GM12891 (cell line): ENCODE measurements around the gene EIF4E2.

Experiments used
- DNase-seq: peaks from one replicate; pipeline ENCODE4 v3.0.0; 2011; ENCODE audit warnings: low spot score; ENCODE audit not compliant: insufficient read length
- FAIRE-seq: peaks from 2 replicates; lab custom pipeline; 2011; peaks lifted over from hg19 to GRCh38; lab: Jason Lieb, UNC
- PAX5 ChIP-seq: IDR thresholded peaks from 2 replicates; pipeline ENCODE4 v1.6.1; 2011; ENCODE audit warnings: low read length, moderate library complexity, mild to moderate bottlenecking; ENCODE audit not compliant: insufficient read depth, severe bottlenecking
- POLR2A ChIP-seq: IDR thresholded peaks from 2 replicates; pipeline ENCODE4 v1.6.1; 2011; ENCODE audit warnings: low read depth, low read length, control low read depth
- POLR2AphosphoS5 ChIP-seq: IDR thresholded peaks from 2 replicates; pipeline ENCODE4 v1.6.1; 2011; ENCODE audit warnings: low read depth, low read length, control low read depth
- POU2F2 ChIP-seq: IDR thresholded peaks from 2 replicates; pipeline ENCODE4 v1.6.1; 2011; ENCODE audit warnings: low read depth, mild to moderate bottlenecking, control low read depth, low read length, moderate library complexity
- SPI1 ChIP-seq: IDR thresholded peaks from 2 replicates; pipeline ENCODE4 v1.6.1; 2011; ENCODE audit warnings: low read depth, low read length, control low read depth
- TAF1 ChIP-seq: IDR thresholded peaks from 2 replicates; pipeline ENCODE4 v1.6.1; 2011; ENCODE audit warnings: low read depth, low read length, control low read depth

EIF4E2 gene

DNA sequence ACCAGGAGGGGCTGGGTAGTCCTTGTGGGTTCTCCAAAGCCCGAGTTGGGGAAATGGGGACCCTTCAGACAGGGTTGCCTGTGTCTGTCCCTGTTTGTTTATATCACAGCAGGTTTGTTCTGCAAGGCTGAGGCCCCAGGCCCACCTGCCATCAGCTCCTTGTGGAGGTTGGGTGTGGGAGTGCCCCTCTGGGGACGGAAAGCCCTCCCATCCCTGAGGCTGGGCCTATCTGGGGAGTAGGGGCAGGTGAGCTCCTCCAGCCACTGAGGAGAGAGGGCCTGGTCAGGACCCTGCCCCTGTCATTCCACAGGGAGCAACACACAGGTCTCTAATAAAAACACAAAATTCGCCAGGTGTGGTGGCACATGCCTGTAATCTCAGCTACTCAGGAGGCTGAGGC is 59.6 kb downstream of the EIF4E2 start:
- TF ChIP-seq POU2F2 (no peak), SPI1 (no peak), POLR2AphosphoS5 (no peak), TAF1 (no peak), POLR2A (no peak), PAX5 (no peak)
- FAIRE-seq (no peak), DNase-seq (no peak)

DNA sequence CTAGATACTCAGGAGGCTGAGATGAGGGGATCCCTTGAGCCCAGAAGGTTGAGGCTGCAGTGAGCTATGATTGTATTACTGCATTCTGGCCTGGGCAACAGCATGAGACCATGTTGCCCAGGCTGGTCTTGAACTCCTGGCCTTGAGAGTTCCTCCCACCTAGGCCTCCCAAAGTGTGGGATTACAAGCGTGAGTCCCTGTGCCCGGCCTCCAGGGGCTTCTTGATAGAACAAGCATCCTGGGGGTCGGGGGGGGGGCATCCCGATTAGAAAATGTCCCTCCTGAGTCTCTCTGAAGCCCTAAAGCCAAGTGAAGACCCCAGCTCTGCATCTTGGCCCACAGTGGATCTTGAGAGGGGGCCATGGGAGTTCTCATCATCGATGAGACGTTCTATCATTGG is 60.6 kb downstream of the EIF4E2 start:
- DNase-seq (no peak), FAIRE-seq (no peak)
- TF ChIP-seq PAX5 = no peak
- no peak for TF ChIP-seq SPI1
- no peak for TF ChIP-seq POLR2A
- TF ChIP-seq POU2F2 = no peak
- no peak for TF ChIP-seq TAF1
- no peak for TF ChIP-seq POLR2AphosphoS5

DNA sequence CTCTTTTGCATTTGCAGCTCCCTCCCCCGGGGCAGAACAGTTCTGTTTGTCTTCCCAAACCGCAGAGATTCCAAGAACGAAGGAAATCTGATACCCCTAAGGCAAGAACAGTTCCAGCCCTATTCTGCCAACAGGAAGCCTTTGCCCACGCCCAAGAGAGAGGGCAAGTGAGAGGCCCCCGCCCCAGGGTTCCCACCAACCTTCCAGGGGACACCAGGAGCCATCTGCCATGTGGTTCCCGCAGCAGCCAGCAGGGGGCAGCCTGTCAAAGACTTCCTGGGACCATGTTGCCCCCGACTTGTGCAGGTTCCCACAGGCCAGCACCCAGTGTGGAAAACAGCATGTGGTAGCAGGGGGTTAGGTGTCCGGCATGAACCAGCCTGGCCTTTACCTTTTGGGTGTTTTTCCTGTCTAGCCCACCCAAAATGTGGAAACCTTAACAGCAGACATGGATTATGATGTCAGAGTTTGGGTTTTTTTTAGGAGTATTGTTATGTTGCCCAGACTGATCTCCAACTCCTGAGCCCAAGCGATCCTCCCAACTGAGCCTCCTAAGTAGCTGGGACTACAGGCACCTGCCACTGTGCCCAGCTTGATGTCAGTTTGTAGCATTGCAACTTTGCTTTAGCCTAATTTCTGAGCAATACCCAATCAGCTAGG is 61.2 kb downstream of the EIF4E2 start:
- DNase-seq = peak; percentile 52
- FAIRE-seq = peak; percentile 67
- no peak for TF ChIP-seq SPI1
- TF ChIP-seq POU2F2 = no peak
- no peak for TF ChIP-seq POLR2A
- no peak for TF ChIP-seq TAF1
- no peak for TF ChIP-seq POLR2AphosphoS5
- no peak for TF ChIP-seq PAX5

DNA sequence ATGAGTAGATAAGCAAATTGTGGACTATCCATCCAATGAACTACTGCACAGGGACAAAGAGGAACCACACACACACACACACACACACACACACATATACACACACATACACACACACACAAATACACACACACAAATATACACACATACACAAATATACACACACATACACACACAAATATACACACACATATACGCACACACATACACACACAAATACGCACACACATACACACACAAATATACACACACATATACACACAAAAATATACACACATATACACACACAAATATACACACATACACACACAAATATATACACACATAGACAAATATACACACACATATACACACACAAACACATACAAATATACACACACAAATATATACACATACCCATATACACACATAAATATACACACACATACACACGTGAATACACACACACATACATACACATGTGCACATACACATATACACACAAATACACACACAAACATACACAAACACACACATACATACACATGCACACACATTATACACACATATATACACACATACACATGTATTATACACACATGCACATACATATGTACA is 63.1 kb downstream of the EIF4E2 start:
- TF ChIP-seq POU2F2 (no peak), POLR2AphosphoS5 (no peak), PAX5 (no peak), TAF1 (no peak), SPI1 (no peak), POLR2A (no peak)
- peak; percentile 62 for FAIRE-seq
- DNase-seq = no peak

DNA sequence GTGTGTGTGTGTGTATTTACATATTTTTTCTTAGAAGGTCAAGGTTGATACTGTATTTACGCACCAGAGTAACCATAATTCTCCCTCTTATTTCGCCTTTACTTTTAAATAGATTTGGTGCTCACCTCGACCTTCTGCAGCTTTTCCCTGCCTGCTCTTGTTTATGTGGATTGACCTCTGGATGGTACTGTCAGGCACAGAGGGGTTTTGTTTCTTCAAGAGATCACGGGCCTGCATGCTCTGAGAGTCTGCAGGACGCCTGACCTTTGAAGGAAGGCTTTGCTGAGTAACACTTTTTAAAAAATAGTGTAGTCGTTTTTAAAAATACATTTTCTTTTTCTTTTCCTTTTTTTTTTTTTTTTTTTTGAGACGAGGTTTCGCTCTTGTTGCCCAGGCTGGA is 64.8 kb downstream of the EIF4E2 start:
- no peak for FAIRE-seq
- TF ChIP-seq POU2F2 (no peak), POLR2A (no peak), SPI1 (no peak), TAF1 (no peak), POLR2AphosphoS5 (no peak), PAX5 (no peak)
- no peak for DNase-seq
